Astrocyte (in vitro differentiated cells and primary cell): ENCODE measurements around the gene RIT2. TPM values are rescaled to one million over a fixed set of nuclear protein-coding genes. Genes with fewer than 3 reads are reported as not detected.

ENCODE experiments used
- DNase-seq: peaks from one replicate; pipeline ENCODE4 v3.0.0-alpha.2; 2010; ENCODE audit warnings: low read depth
- FAIRE-seq: peaks from 2 replicates; lab custom pipeline; 2011; peaks lifted over from hg19 to GRCh38; lab: Jason Lieb, UNC
- H2AFZ ChIP-seq: 2 replicates; pipeline ENCODE4 v1.6.0; 2012; ENCODE audit warnings: low read depth, low read length, inconsistent platforms
- H3K27ac ChIP-seq: 2 replicates; pipeline ENCODE4 v1.5.1; 2011; ENCODE audit warnings: low read depth, low read length, inconsistent platforms
- H3K27me3 ChIP-seq: 2 replicates; pipeline ENCODE4 v1.6.0; 2011; ENCODE audit warnings: low read length, inconsistent platforms; ENCODE audit not compliant: insufficient read depth
- H3K36me3 ChIP-seq: 2 replicates; pipeline ENCODE4 v1.5.1; 2011; ENCODE audit warnings: low read length, inconsistent platforms; ENCODE audit not compliant: insufficient read depth
- H3K4me1 ChIP-seq: 2 replicates; pipeline ENCODE4 v1.5.1; 2011; ENCODE audit warnings: low read length, inconsistent platforms; ENCODE audit not compliant: insufficient read depth
- H3K4me2 ChIP-seq: 2 replicates; pipeline ENCODE4 v1.6.0; 2012; ENCODE audit warnings: low read length, inconsistent platforms
- H3K4me3 ChIP-seq: 2 replicates; pipeline ENCODE4 v1.5.1; 2011; ENCODE audit warnings: low read depth, mild to moderate bottlenecking, low read length, inconsistent platforms; ENCODE audit not compliant: insufficient read depth
- H3K79me2 ChIP-seq: 2 replicates; pipeline ENCODE4 v1.6.0; 2012; ENCODE audit warnings: mild to moderate bottlenecking, low read length, inconsistent platforms; ENCODE audit not compliant: insufficient read depth
- H3K9ac ChIP-seq: 2 replicates; pipeline ENCODE4 v1.6.0; 2012; ENCODE audit warnings: mild to moderate bottlenecking, low read length, inconsistent platforms
- H3K9me3 ChIP-seq: 2 replicates; pipeline ENCODE4 v1.5.1; 2012; ENCODE audit warnings: low read depth, mild to moderate bottlenecking, low read length, inconsistent platforms; ENCODE audit not compliant: insufficient read depth
- H4K20me1 ChIP-seq: 2 replicates; pipeline ENCODE4 v1.6.0; 2012; ENCODE audit warnings: low read length, inconsistent platforms; ENCODE audit not compliant: insufficient read depth
- H3K27ac Mint-ChIP-seq: one replicate; pipeline ENCODE4 v1.8.0; 2021; ENCODE audit warnings: mild to moderate bottlenecking, mixed read lengths; ENCODE audit not compliant: unreplicated experiment
- H3K27me3 Mint-ChIP-seq: one replicate; pipeline ENCODE4 v1.8.0; 2021; ENCODE audit warnings: low read depth, mixed read lengths; ENCODE audit not compliant: unreplicated experiment
- H3K36me3 Mint-ChIP-seq: one replicate; pipeline ENCODE4 v1.8.0; 2021; ENCODE audit warnings: low read depth, mixed read lengths; ENCODE audit not compliant: unreplicated experiment
- H3K4me1 Mint-ChIP-seq: one replicate; pipeline ENCODE4 v1.8.0; 2021; ENCODE audit warnings: low read depth, mixed read lengths; ENCODE audit not compliant: unreplicated experiment
- H3K4me3 Mint-ChIP-seq: one replicate; pipeline ENCODE4 v1.8.0; 2021; ENCODE audit warnings: mild to moderate bottlenecking, moderate library complexity, mixed read lengths; ENCODE audit not compliant: unreplicated experiment
- H3K9me3 Mint-ChIP-seq: one replicate; pipeline ENCODE4 v1.8.0; 2021; ENCODE audit warnings: mild to moderate bottlenecking, mixed read lengths; ENCODE audit not compliant: unreplicated experiment
- CTCF ChIP-seq: IDR thresholded peaks from 2 replicates; pipeline ENCODE4 v1.5.1; 2011; ENCODE audit warnings: low read depth, mild to moderate bottlenecking, inconsistent platforms, low read length, moderate library complexity; ENCODE audit not compliant: insufficient read depth
- EZH2 ChIP-seq: IDR thresholded peaks from 2 replicates; pipeline ENCODE4 v1.6.1; 2012; ENCODE audit warnings: mild to moderate bottlenecking, low read length, inconsistent platforms; ENCODE audit not compliant: insufficient read depth
- total RNA-seq: library from RNA; stranded (reverse); gene quantifications from 2 replicates; pipeline ENCODE4 v1.2.1, GENCODE V29; 2021

RIT2 gene
- total RNA-seq, 1 donor from 2014 or later: not detected

- no peaks in the 10 kb centered on the region for H3K27me3 ChIP-seq
- no peak overlapping the region for H3K9ac ChIP-seq
- no peak overlapping the region for H3K4me2 ChIP-seq
- DNase-seq (peak; percentile 77), FAIRE-seq (no peak)
- no peaks in the 10 kb centered on the region for H3K36me3 ChIP-seq
- Mint-ChIP-seq H3K27ac (no peak overlapping the region), H3K4me1 (no peaks in the 10 kb centered on the region), H3K36me3 (no peaks in the 10 kb centered on the region), H3K4me3 (no peak overlapping the region), H3K27me3 (no peaks in the 10 kb centered on the region), H3K9me3 (no peaks in the 10 kb centered on the region)
- H3K79me2 ChIP-seq: no peaks in the 10 kb centered on the region
- no peaks in the 10 kb centered on the region for H3K9me3 ChIP-seq
- H3K4me3 ChIP-seq: no peak overlapping the region
- H3K27ac ChIP-seq: no peak overlapping the region
- TF ChIP-seq EZH2 (no peak), CTCF (no peak)
- no peaks in the 10 kb centered on the region for H3K4me1 ChIP-seq
- H4K20me1 ChIP-seq: no peaks in the 10 kb centered on the region
- H2AFZ ChIP-seq: no peak overlapping the region
These were observed 66.5 kb downstream of the RIT2 start for GRCh38 chr18:43049021-43049420.

- Histone ChIP-seq H3K4me1 (no peaks in the 10 kb centered on the region), H3K27ac (no peak overlapping the region), H2AFZ (no peak overlapping the region), H3K4me3 (no peak overlapping the region), H4K20me1 (no peaks in the 10 kb centered on the region), H3K9me3 (no peaks in the 10 kb centered on the region), H3K9ac (no peak overlapping the region), H3K4me2 (no peak overlapping the region), H3K79me2 (no peaks in the 10 kb centered on the region), H3K27me3 (no peaks in the 10 kb centered on the region), H3K36me3 (no peaks in the 10 kb centered on the region)
- Mint-ChIP-seq H3K9me3 (no peaks in the 10 kb centered on the region), H3K27ac (no peak overlapping the region), H3K4me3 (no peak overlapping the region), H3K27me3 (no peaks in the 10 kb centered on the region), H3K4me1 (no peaks in the 10 kb centered on the region), H3K36me3 (no peaks in the 10 kb centered on the region)
- no peak for TF ChIP-seq EZH2
- TF ChIP-seq CTCF: no peak
- DNase-seq: no peak
- no peak for FAIRE-seq
These were observed 69.2 kb downstream of the RIT2 start for GRCh38 chr18:43046322-43046721.

GRCh38 chr18:43043626-43044025, 71.9 kb downstream of the RIT2 start:
- Histone ChIP-seq H3K9ac (no peak overlapping the region), H3K4me1 (no peaks in the 10 kb centered on the region), H3K4me2 (no peak overlapping the region), H2AFZ (no peak overlapping the region), H3K36me3 (no peaks in the 10 kb centered on the region), H3K9me3 (no peaks in the 10 kb centered on the region), H4K20me1 (no peaks in the 10 kb centered on the region), H3K4me3 (no peak overlapping the region), H3K79me2 (no peaks in the 10 kb centered on the region), H3K27me3 (no peaks in the 10 kb centered on the region), H3K27ac (no peak overlapping the region)
- Mint-ChIP-seq H3K27ac (no peak overlapping the region), H3K36me3 (no peaks in the 10 kb centered on the region), H3K27me3 (no peaks in the 10 kb centered on the region), H3K9me3 (no peaks in the 10 kb centered on the region), H3K4me3 (no peak overlapping the region), H3K4me1 (no peaks in the 10 kb centered on the region)
- no peak for FAIRE-seq
- TF ChIP-seq EZH2 (no peak), CTCF (no peak)
- no peak for DNase-seq
